H1 (cell line): ENCODE data around the gene SPC25. TPM values are rescaled to one million over a fixed set of nuclear protein-coding genes. Genes with fewer than 3 reads are reported as not detected.

Experiments used
- CTCF ChIA-PET: fragments of 300-600 bp; sonication (Branson Sonifier 250); formaldehyde crosslinking; loops from one replicate; lab custom pipeline; 2021; ENCODE audit not compliant: partially characterized antibody; lab: Charles Lee
- POLR2A ChIA-PET: fragments of 300-600 bp; sonication (Branson Sonifier 250); formaldehyde crosslinking; loops from one replicate; lab custom pipeline; 2021; ENCODE audit warnings: inconsistent platforms; ENCODE audit not compliant: partially characterized antibody; lab: Charles Lee
- DNase-seq, 2 experiments: peaks; one replicate each; pipeline versions ENCODE4 v3.0.0 to v3.0.0-alpha.2; 2010 to 2022; ENCODE audit warnings: low spot score in 2 of 2, low read depth in 1 of 2, mixed read lengths in 1 of 2
- FAIRE-seq: peaks from 2 replicates; lab custom pipeline; 2011; peaks lifted over from hg19 to GRCh38; lab: Jason Lieb, UNC
- H2AFZ ChIP-seq: 2 replicates; pipeline ENCODE4 v1.8.1; 2012; ENCODE audit warnings: low read length, inconsistent platforms
- H2AK5ac ChIP-seq: 2 replicates; pipeline ENCODE4 v1.6.1; 2013; ENCODE audit warnings: low read depth, low read length
- H2BK120ac ChIP-seq: replicated peaks from 2 replicates; pipeline ENCODE3; 2013; ENCODE audit warnings: low read depth, low read length, inconsistent platforms
- H2BK12ac ChIP-seq: 2 replicates; pipeline ENCODE4 v1.6.1; 2013; ENCODE audit warnings: low read depth, low read length
- H2BK15ac ChIP-seq: 2 replicates; pipeline ENCODE4 v1.6.1; 2013; ENCODE audit warnings: low read length
- H2BK20ac ChIP-seq: 2 replicates; pipeline ENCODE4 v1.6.1; 2013; ENCODE audit warnings: low read length
- H2BK5ac ChIP-seq: 2 replicates; pipeline ENCODE4 v1.6.1; 2013; ENCODE audit warnings: low read depth, low read length
- H3K14ac ChIP-seq: 2 replicates; pipeline ENCODE4 v1.6.1; 2013; ENCODE audit warnings: inconsistent platforms; ENCODE audit not compliant: insufficient read length
- H3K18ac ChIP-seq: 2 replicates; pipeline ENCODE4 v1.6.1; 2013; ENCODE audit warnings: low read length; ENCODE audit errors: extremely low read depth
- H3K23ac ChIP-seq: 2 replicates; pipeline ENCODE4 v1.6.1; 2013; ENCODE audit warnings: inconsistent platforms; ENCODE audit not compliant: insufficient read length
- H3K23me2 ChIP-seq: 2 replicates; pipeline ENCODE4 v1.6.1; 2013; ENCODE audit warnings: low read depth, low read length
- H3K27ac ChIP-seq: 2 replicates; pipeline ENCODE4 v1.6.1; 2011; ENCODE audit warnings: low read depth, low read length, inconsistent platforms
- H3K27me3 ChIP-seq, 4 experiments: replicated peaks in 1 of 4; 1 replicate in 1 of 4; 2 replicates in 3 of 4; pipeline versions ENCODE4 v1.6.1 to v1.8.1; 2011 to 2013; ENCODE audit warnings: low read length in 3 of 4, mild to moderate bottlenecking in 3 of 4, inconsistent platforms in 2 of 4, mixed read lengths in 2 of 4, moderate library complexity in 1 of 4; ENCODE audit not compliant: control insufficient read depth in 3 of 4, insufficient read depth in 3 of 4; ENCODE audit errors: extremely low read depth in 1 of 4
- H3K36me3 ChIP-seq, 4 experiments: 2 replicates each; pipeline versions ENCODE4 v1.6.1 to v1.8.1; 2011 to 2013; ENCODE audit warnings: mild to moderate bottlenecking in 4 of 4, low read length in 3 of 4, moderate library complexity in 2 of 4, control low read depth in 1 of 4, inconsistent platforms in 1 of 4; ENCODE audit not compliant: insufficient read depth in 4 of 4, control insufficient read depth in 2 of 4
- H3K4ac ChIP-seq: replicated peaks from 2 replicates; pipeline ENCODE3; 2013; ENCODE audit warnings: low read length, low read depth, mixed read lengths, inconsistent platforms; ENCODE audit not compliant: insufficient read length
- H3K4me1 ChIP-seq, 4 experiments: replicated peaks in 1 of 4; 1 replicate in 1 of 4; 2 replicates in 3 of 4; pipeline versions ENCODE4 v1.6.1 to v1.8.1; 2011 to 2013; ENCODE audit warnings: low read length in 3 of 4, inconsistent platforms in 2 of 4, mixed read lengths in 1 of 4; ENCODE audit not compliant: insufficient read depth in 4 of 4, control insufficient read depth in 3 of 4
- H3K4me2 ChIP-seq, 2 experiments: 2 replicates each; pipeline versions ENCODE4 v1.6.1 to v1.8.1; 2011 to 2013; ENCODE audit warnings: low read depth in 2 of 2, low read length in 2 of 2, control low read depth in 1 of 2, inconsistent platforms in 1 of 2, mild to moderate bottlenecking in 1 of 2; ENCODE audit not compliant: insufficient read depth in 1 of 2
- H3K4me3 ChIP-seq, 4 experiments: fragments of 200-600, 300-600 bp in 1 of 4; sonication (generic), shearing (Covaris generic), sonication (Bioruptor Twin) in 1 of 4; 2 replicates each; pipeline versions ENCODE4 v1.5.1 to v1.8.1; 2011 to 2016; ENCODE audit warnings: low read length in 4 of 4, low read depth in 3 of 4, control low read depth in 2 of 4, inconsistent platforms in 2 of 4, mild to moderate bottlenecking in 2 of 4, mixed read lengths in 1 of 4, moderate library complexity in 1 of 4; ENCODE audit not compliant: insufficient read depth in 2 of 4; ENCODE audit errors: extremely low read depth in 1 of 4
- H3K56ac ChIP-seq: replicated peaks from 2 replicates; pipeline ENCODE3; 2013; ENCODE audit warnings: low read depth, mild to moderate bottlenecking, mixed read lengths, low read length, inconsistent platforms; ENCODE audit not compliant: insufficient read length
- H3K79me1 ChIP-seq: 2 replicates; pipeline ENCODE4 v1.6.1; 2013; ENCODE audit warnings: low read depth, low read length, control low read depth
- H3K79me2 ChIP-seq, 2 experiments: 2 replicates each; pipeline versions ENCODE4 v1.6.1 to v1.8.1; 2012 to 2013; ENCODE audit warnings: low read length in 2 of 2, mild to moderate bottlenecking in 2 of 2, inconsistent platforms in 1 of 2; ENCODE audit not compliant: insufficient read depth in 2 of 2, control insufficient read depth in 1 of 2
- H3K9ac ChIP-seq, 4 experiments: replicated peaks in 1 of 4; 1 replicate in 1 of 4; 2 replicates in 3 of 4; pipeline versions ENCODE4 v1.6.1 to v1.8.1; 2011 to 2013; ENCODE audit warnings: low read depth in 3 of 4, low read length in 3 of 4, control low read depth in 2 of 4, mild to moderate bottlenecking in 2 of 4, moderate library complexity in 2 of 4, inconsistent platforms in 1 of 4; ENCODE audit errors: extremely low read depth in 1 of 4
- H3K9me3 ChIP-seq, 2 experiments: 2 replicates each; pipeline versions ENCODE4 v1.6.1 to v1.8.1; 2012 to 2013; ENCODE audit warnings: mild to moderate bottlenecking in 2 of 2, moderate library complexity in 2 of 2, control low read depth in 1 of 2, inconsistent platforms in 1 of 2, low read depth in 1 of 2, low read length in 1 of 2, mixed read lengths in 1 of 2; ENCODE audit not compliant: insufficient read depth in 2 of 2
- H4K20me1 ChIP-seq, 2 experiments: replicated peaks in 1 of 2; 2 replicates each; pipeline versions ENCODE3 to v1.8.1; 2011 to 2013; ENCODE audit warnings: inconsistent platforms in 2 of 2, low read length in 2 of 2, mild to moderate bottlenecking in 1 of 2; ENCODE audit not compliant: insufficient read depth in 2 of 2, control insufficient read depth in 1 of 2
- H4K5ac ChIP-seq: 2 replicates; pipeline ENCODE4 v1.6.1; 2013; ENCODE audit warnings: low read length, low read depth, mixed read lengths, inconsistent platforms; ENCODE audit not compliant: insufficient read length
- H4K8ac ChIP-seq: 2 replicates; pipeline ENCODE4 v1.8.0; 2013; ENCODE audit warnings: mild to moderate bottlenecking, moderate library complexity, low read length, inconsistent platforms; ENCODE audit not compliant: insufficient read depth; ENCODE audit errors: extremely low read depth
- H4K91ac ChIP-seq: replicated peaks from 2 replicates; pipeline ENCODE3; 2013; ENCODE audit warnings: low read length, mixed read lengths, inconsistent platforms; ENCODE audit not compliant: insufficient read length
- CBX8 ChIP-seq: fragments of 300-800, 300-1000 bp; sonication (generic); IDR thresholded peaks from 2 replicates; pipeline ENCODE4 v1.7.1; 2016; ENCODE audit warnings: low read depth, low read length, borderline replicate concordance
- RAD21 ChIP-seq, 2 experiments: IDR thresholded peaks in 1 of 2; conservative IDR thresholded peaks in 1 of 2; 2 replicates each; pipeline ENCODE4 v1.6.1; 2011; ENCODE audit warnings: low read depth in 2 of 2, low read length in 2 of 2, improper control_type of control experiment in 1 of 2, inconsistent platforms in 1 of 2, mild to moderate bottlenecking in 1 of 2, moderate library complexity in 1 of 2
- RBBP5 ChIP-seq: IDR thresholded peaks from 2 replicates; pipeline ENCODE4 v1.7.1; 2012; ENCODE audit warnings: low read depth, mild to moderate bottlenecking, inconsistent platforms, low read length, moderate library complexity, borderline replicate concordance
- TAF7 ChIP-seq: optimal IDR thresholded peaks from 2 replicates; pipeline ENCODE3; 2011; ENCODE audit warnings: low read depth, mild to moderate bottlenecking, inconsistent platforms, low read length, moderate library complexity, borderline replicate concordance
- TEAD4 ChIP-seq: IDR thresholded peaks from 2 replicates; pipeline ENCODE4 v1.6.1; 2012; ENCODE audit warnings: low read depth, low read length, inconsistent platforms, mixed read lengths
- WGBS, 2 experiments: shearing (Covaris generic) in 1 of 2; methylation state at CpG; one replicate each; pipeline versions ENCODE4 v1.1.6 to v1.1.7; 2013 to 2015; ENCODE audit warnings: low lambda C conversion rate in 2 of 2, mixed read lengths in 2 of 2, inconsistent platforms in 1 of 2, low coverage in 1 of 2, missing lambda C conversion rate in 1 of 2; ENCODE audit not compliant: insufficient replicate concordance in 2 of 2, insufficient coverage in 1 of 2, insufficient read length in 1 of 2; ENCODE audit errors: extremely low coverage in 1 of 2, missing lambda C conversion rate in 1 of 2; 5-methylcytosine and 5-hydroxymethylcytosine counted together
- polyA plus RNA-seq, 7 experiments: library from polyadenylated mRNA; depleted of rRNA in 3 of 7; stranded (reverse) in 5 of 7; unstranded in 2 of 7; fragments of >200 nt in 5 of 7; fragments of 200-250 nt in 2 of 7; gene quantifications; 1 replicate in 5 of 7; 2 replicates in 1 of 7; 4 replicates in 1 of 7; pipeline versions ENCODE4 v1.2.1 to v1.2.3, GENCODE V29; 2011 to 2013; ENCODE audit warnings: missing spikeins in 2 of 7, mixed read lengths in 2 of 7
- total RNA-seq: library from RNA; stranded (reverse); fragmentation: NEBNext Ultra II Directional; extraction: Animal tissue kit (Norgen Biotek cat#: 25700); gene quantifications from 2 replicates; pipeline ENCODE4 v1.2.1, GENCODE V29; 2021

SPC25 gene
- total and polyA plus RNA-seq, 2 of the 8 experiments (the other 6 are each of a cell fraction or from before 2014, with no cell fraction given) = 21.0 to 34.7 TPM

DNA sequence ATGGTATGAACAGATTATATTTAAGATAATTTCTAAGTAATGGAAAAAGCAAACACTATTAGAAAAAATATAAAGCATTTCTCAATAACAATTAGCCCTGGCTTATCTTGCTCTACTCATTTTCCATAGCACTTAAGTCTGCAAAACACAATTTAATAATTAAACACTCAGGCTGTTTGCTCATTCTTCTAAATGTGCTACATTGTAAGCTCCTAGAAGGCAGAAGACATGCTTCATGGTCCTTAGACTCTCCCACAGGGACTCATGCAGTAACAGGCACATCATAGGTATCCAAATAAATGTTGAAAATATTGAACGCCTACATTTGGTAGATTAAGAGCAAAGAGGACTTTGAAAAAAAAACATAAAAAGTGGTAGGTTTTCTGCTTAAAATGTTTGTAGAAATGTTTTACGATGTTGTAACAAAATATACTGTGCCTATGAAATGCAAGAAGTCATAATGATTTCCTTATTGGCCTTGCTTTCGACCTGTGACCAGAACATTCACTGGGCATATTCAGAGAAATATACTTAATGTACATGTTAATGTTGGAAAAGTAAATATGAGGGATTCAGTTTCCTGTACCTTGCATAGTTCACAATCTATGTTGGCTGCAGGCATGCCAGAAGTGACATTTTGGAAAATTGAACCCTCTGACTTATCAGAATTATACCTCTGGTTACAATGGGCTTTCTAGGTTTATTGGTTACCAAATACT is 38.0 kb upstream of the SPC25 start:
- Histone ChIP-seq H3K9me3 (no peaks in the 10 kb centered on the region), H3K23me2 (no peaks in the 10 kb centered on the region), H2BK15ac (no peak overlapping the region), H4K8ac (no peak overlapping the region), H2AFZ (no peak overlapping the region), H4K91ac (no peak overlapping the region), H2BK5ac (no peak overlapping the region), H4K20me1 (peaks cover 0 to 1% of the 10 kb centered on the region in 2 experiments), H3K56ac (no peak overlapping the region), H3K4me3 (no peak overlapping the region), H2BK20ac (no peak overlapping the region), H3K4me2 (no peak overlapping the region), H3K36me3 (no peaks in the 10 kb centered on the region), H2AK5ac (no peak overlapping the region), H2BK12ac (no peak overlapping the region), H3K18ac (no peak overlapping the region), H2BK120ac (no peak overlapping the region), H3K14ac (no peak overlapping the region), H3K79me1 (no peaks in the 10 kb centered on the region), H3K23ac (no peak overlapping the region), H4K5ac (no peak overlapping the region), H3K4ac (no peak overlapping the region), H3K79me2 (no peaks in the 10 kb centered on the region), H3K27me3 (no peaks in the 10 kb centered on the region), H3K9ac (no peak overlapping the region), H3K27ac (no peak overlapping the region), H3K4me1 (no peaks in the 10 kb centered on the region)
- CTCF ChIA-PET = no interaction called here
- WGBS, 2 experiments = 94% methylated on average over 3 of the region's 3 CpGs; no CpG with 5 or more reads in 1 of the 2 experiments
- no peak for TF ChIP-seq TAF7
- no peak for TF ChIP-seq RBBP5
- no peak for TF ChIP-seq TEAD4
- no peak for TF ChIP-seq RAD21 (IDR thresholded peaks at IDR 0.05 in 1 of 2, conservative IDR thresholded peaks at IDR 0.05 in 1 of 2; ENCODE audit: low read depth in 2 of 2, low read length in 2 of 2)
- TF ChIP-seq CBX8 = no peak
- POLR2A ChIA-PET = no interaction called here
- FAIRE-seq (no peak), DNase-seq (no peak)
